ENCODE results near the gene PIP5KL1. TPM values are rescaled to one million over a fixed set of nuclear protein-coding genes. Genes with fewer than 3 reads are reported as not detected.
"Not testable (repeated sequence)": the region's sequence is repeated elsewhere in the genome, so short reads cannot be mapped to it uniquely, and the experiment has no call there.

The PIP5KL1 gene
- total and polyA plus RNA-seq, 2 donors, result 0.33 to 1.2 TPM

DNA sequence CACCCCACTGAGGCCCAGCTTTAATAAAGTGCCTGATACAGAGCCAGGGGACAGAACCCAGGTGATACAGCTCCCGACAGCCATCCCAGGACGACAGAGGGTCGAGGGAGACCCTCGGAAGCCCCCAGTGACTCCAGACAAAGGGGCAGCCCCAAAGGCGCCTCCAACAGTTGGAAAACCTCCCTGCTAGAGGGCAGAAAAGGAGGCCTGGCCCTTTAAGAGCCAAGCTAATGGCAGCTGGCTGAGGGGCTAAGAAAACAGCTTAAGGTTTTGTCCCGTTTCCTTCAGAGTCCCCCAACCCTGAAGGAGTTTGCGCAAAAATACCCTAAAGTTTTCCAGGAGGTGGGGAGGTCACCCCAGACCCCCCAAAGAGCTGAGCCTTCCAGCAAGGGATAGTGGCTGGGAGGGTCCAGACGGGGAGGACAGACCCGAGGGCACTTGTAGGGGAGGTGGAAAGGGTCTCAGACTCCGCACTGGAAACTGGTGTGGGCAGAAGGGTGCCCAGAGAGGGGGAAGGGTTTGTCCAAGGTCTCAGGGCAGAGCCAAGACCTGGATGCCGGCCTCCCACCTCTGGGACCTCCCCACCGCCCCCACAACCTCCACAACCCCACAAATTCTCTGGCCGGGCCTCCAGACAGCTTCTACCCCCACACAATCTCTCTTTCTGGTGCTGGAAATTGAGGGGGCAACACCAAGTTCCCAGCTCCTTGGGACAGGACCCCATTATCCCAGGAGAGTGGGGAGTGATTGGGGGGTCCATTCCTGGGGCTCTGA is 44.9 kb downstream of the PIP5KL1 start:
- WGBS, result 90% methylated on average over 13 of the region's 13 CpGs
- peaks cover 7 to 12% of the 10 kb centered on the region in 2 donors for H3K4me1 ChIP-seq (ENCODE audit: control insufficient read depth in 2 of 2, insufficient read depth in 2 of 2, low read length in 2 of 2)

GRCh38 chr9:127884976-127885490 is 45.5 kb downstream of the PIP5KL1 start:
- Histone ChIP-seq H3K27me3 (ENCODE audit: control insufficient read depth in 2 of 2, insufficient read depth in 1 of 2, low read length in 1 of 2) (no peaks in the 10 kb centered on the region), H3K27ac (ENCODE audit: low read depth in 1 of 2, low read length in 1 of 2) (no peak overlapping the region), H3K4me3 (ENCODE audit: low read length in 2 of 2) (no peak overlapping the region), H3K4me1 (ENCODE audit: control insufficient read depth in 2 of 2, insufficient read depth in 2 of 2, low read length in 2 of 2) (peaks cover 7 to 12% of the 10 kb centered on the region in 2 donors), H3K9me3 (ENCODE audit: control insufficient read depth in 2 of 2, insufficient read depth in 1 of 2, low read length in 1 of 2) (no peaks in the 10 kb centered on the region), H3K36me3 (ENCODE audit: control insufficient read depth in 2 of 2, insufficient read depth in 2 of 2, low read length in 1 of 2) (peaks cover 17 to 22% of the 10 kb centered on the region in 2 donors)
- no peak for DNase-seq (ENCODE audit: low read depth in 6 of 9, low spot score in 9 of 9)
- 84% methylated on average over 15 of the region's 15 CpGs for WGBS

More for the DNA sequence above, 44.9 kb downstream of the PIP5KL1 start:
- no peak overlapping the region for H3K27ac ChIP-seq (ENCODE audit: low read depth in 1 of 2, low read length in 1 of 2)
- H3K4me3 ChIP-seq (ENCODE audit: low read length in 2 of 2), result no peak overlapping the region
- no peak for DNase-seq (ENCODE audit: low read depth in 6 of 9, low spot score in 9 of 9)
- H3K9me3 ChIP-seq (ENCODE audit: control insufficient read depth in 2 of 2, insufficient read depth in 1 of 2, low read length in 1 of 2), result no peaks in the 10 kb centered on the region
- H3K36me3 ChIP-seq (ENCODE audit: control insufficient read depth in 2 of 2, insufficient read depth in 2 of 2, low read length in 1 of 2), result peaks cover 24 to 29% of the 10 kb centered on the region in 2 donors
- no peaks in the 10 kb centered on the region for H3K27me3 ChIP-seq (ENCODE audit: control insufficient read depth in 2 of 2, insufficient read depth in 1 of 2, low read length in 1 of 2)

- H3K4me1 ChIP-seq (ENCODE audit: control insufficient read depth in 2 of 2, insufficient read depth in 2 of 2, low read length in 2 of 2), result peaks cover 7 to 12% of the 10 kb centered on the region in 2 donors
- no peak for DNase-seq (ENCODE audit: low read depth in 6 of 9, low spot score in 9 of 9)
- no peaks in the 10 kb centered on the region for H3K27me3 ChIP-seq (ENCODE audit: control insufficient read depth in 2 of 2, insufficient read depth in 1 of 2, low read length in 1 of 2)
- H3K4me3 ChIP-seq (ENCODE audit: low read length in 2 of 2), result no peak overlapping the region
- H3K9me3 ChIP-seq (ENCODE audit: control insufficient read depth in 2 of 2, insufficient read depth in 1 of 2, low read length in 1 of 2), result no peaks in the 10 kb centered on the region
- H3K27ac ChIP-seq (ENCODE audit: low read depth in 1 of 2, low read length in 1 of 2), result no peak overlapping the region
- peaks cover 17 to 21% of the 10 kb centered on the region in 2 donors for H3K36me3 ChIP-seq (ENCODE audit: control insufficient read depth in 2 of 2, insufficient read depth in 2 of 2, low read length in 1 of 2)
- 37% methylated on average over 11 of the region's 11 CpGs for WGBS
Measured at GRCh38 chr9:127884427-127884911, 46.1 kb downstream of the PIP5KL1 start.

GRCh38 chr9:127883959-127884358 is 46.6 kb downstream of the PIP5KL1 start:
- no peaks in the 10 kb centered on the region for H3K9me3 ChIP-seq (ENCODE audit: control insufficient read depth in 2 of 2, insufficient read depth in 1 of 2, low read length in 1 of 2)
- WGBS, result 97% methylated on average over 7 of the region's 7 CpGs
- no peak for DNase-seq (ENCODE audit: low read depth in 6 of 9, low spot score in 9 of 9)

GRCh38 chr9:127881715-127882114 is 48.9 kb downstream of the PIP5KL1 start:
- Histone ChIP-seq H3K4me1 (ENCODE audit: control insufficient read depth in 2 of 2, insufficient read depth in 2 of 2, low read length in 2 of 2) (peaks cover 7 to 14% of the 10 kb centered on the region in 2 donors), H3K27me3 (ENCODE audit: control insufficient read depth in 2 of 2, insufficient read depth in 1 of 2, low read length in 1 of 2) (peaks cover 14 to 24% of the 10 kb centered on the region in 2 donors), H3K36me3 (ENCODE audit: control insufficient read depth in 2 of 2, insufficient read depth in 2 of 2, low read length in 1 of 2) (peaks cover 6 to 14% of the 10 kb centered on the region in 2 donors)
- not testable (repeated sequence) for H3K4me3 ChIP-seq (ENCODE audit: low read length in 2 of 2); H3K9me3 ChIP-seq (ENCODE audit: control insufficient read depth in 2 of 2, insufficient read depth in 1 of 2, low read length in 1 of 2); H3K27ac ChIP-seq (ENCODE audit: low read depth in 1 of 2, low read length in 1 of 2); DNase-seq (ENCODE audit: low read depth in 6 of 9, low spot score in 9 of 9)
- 95% methylated on average over 3 of the region's 3 CpGs for WGBS

More at GRCh38 chr9:127883959-127884358, 46.6 kb downstream of the PIP5KL1 start:
- Histone ChIP-seq H3K27ac (ENCODE audit: low read depth in 1 of 2, low read length in 1 of 2) (no peak overlapping the region), H3K27me3 (ENCODE audit: control insufficient read depth in 2 of 2, insufficient read depth in 1 of 2, low read length in 1 of 2) (peaks cover 0 to 2% of the 10 kb centered on the region in 2 donors), H3K4me1 (ENCODE audit: control insufficient read depth in 2 of 2, insufficient read depth in 2 of 2, low read length in 2 of 2) (peaks cover 7 to 12% of the 10 kb centered on the region in 2 donors), H3K36me3 (ENCODE audit: control insufficient read depth in 2 of 2, insufficient read depth in 2 of 2, low read length in 1 of 2) (peaks cover 17 to 21% of the 10 kb centered on the region in 2 donors), H3K4me3 (ENCODE audit: low read length in 2 of 2) (no peak overlapping the region)

GRCh38 chr9:127880143-127880542 is 50.4 kb downstream of the PIP5KL1 start:
- DNase-seq (ENCODE audit: low read depth in 6 of 9, low spot score in 9 of 9), result no peak
- WGBS, result 82% methylated on average over 8 of the region's 8 CpGs
- Histone ChIP-seq H3K9me3 (ENCODE audit: control insufficient read depth in 2 of 2, insufficient read depth in 1 of 2, low read length in 1 of 2) (no peaks in the 10 kb centered on the region), H3K36me3 (ENCODE audit: control insufficient read depth in 2 of 2, insufficient read depth in 2 of 2, low read length in 1 of 2) (peaks cover 4 to 7% of the 10 kb centered on the region in 2 donors), H3K27me3 (ENCODE audit: control insufficient read depth in 2 of 2, insufficient read depth in 1 of 2, low read length in 1 of 2) (peaks cover 15 to 30% of the 10 kb centered on the region in 2 donors), H3K27ac (ENCODE audit: low read depth in 1 of 2, low read length in 1 of 2) (no peak overlapping the region), H3K4me3 (ENCODE audit: low read length in 2 of 2) (no peak overlapping the region), H3K4me1 (ENCODE audit: control insufficient read depth in 2 of 2, insufficient read depth in 2 of 2, low read length in 2 of 2) (peaks cover 7 to 17% of the 10 kb centered on the region in 2 donors)

DNA sequence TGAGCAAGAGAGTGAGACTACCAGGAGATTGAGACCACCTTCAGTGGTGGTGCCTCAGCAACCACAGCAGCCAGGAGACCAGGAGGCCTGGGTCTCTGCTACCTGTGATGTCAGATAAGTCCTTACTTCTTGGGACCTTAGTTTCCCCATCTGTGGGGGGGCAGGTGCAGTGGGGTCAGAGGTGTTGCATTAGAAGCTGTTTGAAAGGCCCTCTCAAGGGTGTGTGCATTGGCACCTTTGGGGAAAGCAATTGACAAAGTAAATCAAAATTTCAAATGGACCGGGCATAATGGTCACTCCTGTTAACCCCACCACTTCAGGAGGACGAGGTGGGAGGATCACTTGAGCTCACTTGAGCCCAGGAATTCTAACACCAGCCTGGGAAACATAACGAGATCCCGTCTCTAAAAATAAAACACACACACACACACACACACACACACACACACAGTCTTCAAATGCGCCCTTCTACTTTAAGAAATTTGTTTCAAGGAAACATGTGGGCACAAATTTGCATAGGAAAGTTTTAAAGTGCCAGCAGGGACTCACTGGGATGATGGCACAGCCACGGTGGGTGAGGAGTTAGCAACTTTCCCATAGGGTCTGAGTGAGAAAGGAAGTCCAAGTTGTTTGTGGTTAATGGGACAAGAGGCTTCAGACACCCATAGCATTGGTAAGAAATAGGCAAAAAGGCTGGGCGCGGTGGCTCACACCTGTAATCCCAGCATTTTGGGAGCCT is 51.8 kb downstream of the PIP5KL1 start:
- Histone ChIP-seq H3K9me3 (ENCODE audit: control insufficient read depth in 2 of 2, insufficient read depth in 1 of 2, low read length in 1 of 2) (no peaks in the 10 kb centered on the region), H3K4me3 (ENCODE audit: low read length in 2 of 2) (no peak overlapping the region), H3K36me3 (ENCODE audit: control insufficient read depth in 2 of 2, insufficient read depth in 2 of 2, low read length in 1 of 2) (peaks cover 0 to 3% of the 10 kb centered on the region in 2 donors), H3K4me1 (ENCODE audit: control insufficient read depth in 2 of 2, insufficient read depth in 2 of 2, low read length in 2 of 2) (peaks cover 7 to 13% of the 10 kb centered on the region in 2 donors), H3K27ac (ENCODE audit: low read depth in 1 of 2, low read length in 1 of 2) (no peak overlapping the region), H3K27me3 (ENCODE audit: control insufficient read depth in 2 of 2, insufficient read depth in 1 of 2, low read length in 1 of 2) (peaks cover 15 to 30% of the 10 kb centered on the region in 2 donors)
- DNase-seq (ENCODE audit: low read depth in 6 of 9, low spot score in 9 of 9), result no peak
- 82% methylated on average over 8 of the region's 8 CpGs for WGBS

GRCh38 chr9:127878001-127878651 is 52.5 kb downstream of the PIP5KL1 start:
- Histone ChIP-seq H3K27ac (ENCODE audit: low read depth in 1 of 2, low read length in 1 of 2) (no peak overlapping the region), H3K9me3 (ENCODE audit: control insufficient read depth in 2 of 2, insufficient read depth in 1 of 2, low read length in 1 of 2) (no peaks in the 10 kb centered on the region), H3K36me3 (ENCODE audit: control insufficient read depth in 2 of 2, insufficient read depth in 2 of 2, low read length in 1 of 2) (peaks cover 0 to 3% of the 10 kb centered on the region in 2 donors), H3K4me3 (ENCODE audit: low read length in 2 of 2) (no peak overlapping the region), H3K27me3 (ENCODE audit: control insufficient read depth in 2 of 2, insufficient read depth in 1 of 2, low read length in 1 of 2) (peaks cover 15 to 30% of the 10 kb centered on the region in 2 donors), H3K4me1 (ENCODE audit: control insufficient read depth in 2 of 2, insufficient read depth in 2 of 2, low read length in 2 of 2) (peaks cover 6 to 12% of the 10 kb centered on the region in 2 donors)
- 91% methylated on average over 18 of the region's 18 CpGs for WGBS
- DNase-seq (ENCODE audit: low read depth in 6 of 9, low spot score in 9 of 9), result no peak
